Neutrophil (primary cell): Measurements from ENCODE around the gene TXNL4A.

Experiments
- H3K27ac ChIP-seq: fragments of 200-600 bp; sonication (generic); 2 replicates; pipeline ENCODE4 v1.5.1; 2016; ENCODE audit warnings: mild to moderate bottlenecking, moderate library complexity
- H3K27me3 ChIP-seq: fragments of 200-600 bp; sonication (generic); 2 replicates; pipeline ENCODE4 v1.6.0; 2016; ENCODE audit warnings: mild to moderate bottlenecking
- H3K36me3 ChIP-seq: fragments of 200-600 bp; sonication (generic); 2 replicates; pipeline ENCODE4 v1.5.1; 2017
- H3K4me1 ChIP-seq, 2 experiments: fragments of 200-600 bp in 1 of 2; sonication (generic) in 1 of 2; 1 replicate in 1 of 2; 2 replicates in 1 of 2; pipeline versions ENCODE4 v1.5.1 to v1.6.1; 2013 to 2016; ENCODE audit warnings: low read depth in 1 of 2, low read length in 1 of 2, mild to moderate bottlenecking in 1 of 2, moderate library complexity in 1 of 2; ENCODE audit not compliant: control insufficient read depth in 1 of 2, insufficient read depth in 1 of 2
- H3K4me3 ChIP-seq, 2 experiments: fragments of 200-600 bp in 1 of 2; sonication (generic) in 1 of 2; 1 replicate in 1 of 2; 2 replicates in 1 of 2; pipeline ENCODE4 v1.5.1; 2013 to 2016; ENCODE audit warnings: low read depth in 1 of 2, low read length in 1 of 2, mild to moderate bottlenecking in 1 of 2, moderate library complexity in 1 of 2
- H3K9me3 ChIP-seq: fragments of 200-600 bp; sonication (generic); 2 replicates; pipeline ENCODE4 v1.5.1; 2016
- CTCF ChIP-seq: fragments of 200-600 bp; sonication (generic); IDR thresholded peaks from 2 replicates; pipeline ENCODE4 v1.5.1; 2016; ENCODE audit warnings: antibody characterized with exemption

Gene TXNL4A

GRCh38 chr18:79958981-79959380 is 29.4 kb downstream of the TXNL4A start:
- Histone ChIP-seq H3K4me1 (peaks cover under 1% of the 10 kb centered on the region in 2 experiments), H3K27me3 (peaks cover 18% of the 10 kb centered on the region), H3K27ac (no peak overlapping the region), H3K9me3 (no peaks in the 10 kb centered on the region), H3K36me3 (no peaks in the 10 kb centered on the region), H3K4me3 (no peak overlapping the region)
- no peak for TF ChIP-seq CTCF

GRCh38 chr18:79956276-79956675 is 32.1 kb downstream of the TXNL4A start:
- H3K4me1 ChIP-seq, result peaks cover 0 to 8% of the 10 kb centered on the region in 2 experiments

DNA sequence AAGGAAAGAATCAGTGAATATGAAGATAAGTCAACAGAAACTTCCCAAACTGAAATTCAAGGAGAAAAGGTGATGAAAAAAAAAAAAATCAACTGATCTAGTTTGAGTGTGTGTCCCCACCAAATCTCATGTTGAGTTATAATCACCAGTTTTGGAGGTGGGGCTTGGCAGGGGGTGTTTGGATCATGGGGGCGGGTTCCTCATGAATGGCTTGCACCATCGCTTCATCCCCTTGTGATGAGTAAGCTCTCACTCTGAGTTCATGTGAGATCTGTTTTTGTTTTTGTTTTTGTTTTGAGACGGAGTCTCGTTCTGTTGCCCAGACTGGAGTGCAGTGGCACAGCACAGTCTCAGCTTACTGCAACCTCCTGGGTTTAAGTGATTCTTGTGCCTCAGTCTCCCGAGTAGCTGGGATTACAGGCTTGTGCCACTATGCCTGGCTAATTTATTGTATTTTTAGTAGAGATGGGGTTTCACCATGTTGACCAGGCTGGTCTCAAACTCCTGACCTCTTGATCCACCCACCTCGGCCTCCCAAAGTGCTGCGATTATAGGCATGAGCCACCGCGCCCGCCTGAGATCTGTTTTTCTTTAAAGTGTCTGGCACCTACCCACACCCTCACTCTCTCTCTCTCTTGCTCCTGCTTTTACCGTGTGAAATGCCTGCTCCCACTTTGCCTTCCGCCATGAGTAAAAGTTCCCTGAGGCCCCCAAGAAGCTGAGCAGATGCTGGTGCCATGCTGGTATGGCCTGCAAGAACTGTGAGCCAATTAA is 32.9 kb downstream of the TXNL4A start:
- Histone ChIP-seq H3K27ac (no peak overlapping the region), H3K9me3 (no peaks in the 10 kb centered on the region), H3K27me3 (peaks cover 19% of the 10 kb centered on the region), H3K4me3 (no peak overlapping the region), H3K4me1 (peaks cover 2 to 11% of the 10 kb centered on the region in 2 experiments), H3K36me3 (no peaks in the 10 kb centered on the region)
- TF ChIP-seq CTCF, result no peak

More at GRCh38 chr18:79956276-79956675, 32.1 kb downstream of the TXNL4A start:
- Histone ChIP-seq H3K9me3 (no peaks in the 10 kb centered on the region), H3K27me3 (peaks cover 26% of the 10 kb centered on the region), H3K36me3 (no peaks in the 10 kb centered on the region), H3K4me3 (no peak overlapping the region), H3K27ac (no peak overlapping the region)
- no peak for TF ChIP-seq CTCF

- H3K9me3 ChIP-seq, result no peaks in the 10 kb centered on the region
- TF ChIP-seq CTCF, result no peak
- no peaks in the 10 kb centered on the region for H3K36me3 ChIP-seq
- H3K27me3 ChIP-seq, result peaks cover 15% of the 10 kb centered on the region
- H3K4me1 ChIP-seq, result peaks cover 9 to 18% of the 10 kb centered on the region in 2 experiments
- H3K4me3 ChIP-seq, result no peak overlapping the region
- H3K27ac ChIP-seq, result no peak overlapping the region
Measured at GRCh38 chr18:79954791-79955190, 33.6 kb downstream of the TXNL4A start.

DNA sequence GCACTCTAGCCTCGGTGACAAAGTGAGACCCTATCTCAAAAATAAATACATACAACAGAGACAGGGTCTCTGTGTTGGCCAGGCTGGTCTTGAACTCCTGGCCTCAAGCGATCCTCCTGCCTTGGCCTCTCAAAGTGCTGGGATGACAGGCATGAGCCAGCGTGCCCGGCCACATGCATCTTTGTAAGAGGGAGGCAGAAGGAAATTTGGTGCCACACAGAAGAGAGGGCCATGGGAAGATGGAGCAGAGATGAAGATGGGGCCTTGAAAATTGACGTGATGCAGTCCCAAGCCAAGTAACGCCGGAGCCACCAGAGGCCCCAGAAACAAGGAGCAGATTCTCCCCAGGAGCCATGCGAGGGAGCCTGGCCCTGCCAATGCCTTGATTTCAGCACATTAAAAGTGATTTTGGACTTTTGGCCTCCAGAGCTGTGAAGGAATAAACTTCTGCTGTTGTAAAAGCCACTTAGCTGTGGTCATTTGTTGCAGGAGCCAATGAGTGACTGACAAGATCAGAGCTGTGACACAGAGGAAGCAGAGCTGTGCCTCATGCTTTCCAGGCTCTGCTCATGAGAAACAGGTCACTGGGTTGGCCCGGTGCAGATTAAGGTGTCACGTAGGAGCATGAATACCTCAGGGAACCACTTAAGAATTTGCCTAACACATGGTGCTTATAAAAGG is 34.3 kb downstream of the TXNL4A start:
- H3K27me3 ChIP-seq, result peaks cover 15% of the 10 kb centered on the region
- H3K27ac ChIP-seq, result no peak overlapping the region
- TF ChIP-seq CTCF, result no peak
- no peak overlapping the region for H3K4me3 ChIP-seq
- H3K36me3 ChIP-seq, result peaks cover 1% of the 10 kb centered on the region
- H3K4me1 ChIP-seq, result peaks cover 14 to 25% of the 10 kb centered on the region in 2 experiments
- no peaks in the 10 kb centered on the region for H3K9me3 ChIP-seq
